ENCODE results near the gene THAP12. TPM values are rescaled to one million over a fixed set of nuclear protein-coding genes. Genes with fewer than 3 reads are reported as not detected.

THAP12 gene
- total RNA-seq, 1 experiment from 2014 or later: 42.5 TPM

GRCh38 chr11:76348348-76348747 lies 32.6 kb downstream of the THAP12 start:
- no CpG with 5 or more reads among the region's 3 CpGs for WGBS (ENCODE audit: extremely low coverage, insufficient read length, low lambda C conversion rate)
- Mint-ChIP-seq H3K27ac (no peak overlapping the region), H3K4me1 (no peaks in the 10 kb centered on the region), H3K9me3 (no peaks in the 10 kb centered on the region), H3K27me3 (ENCODE audit: low read depth) (no peaks in the 10 kb centered on the region), H3K4me3 (no peak overlapping the region), H3K36me3 (ENCODE audit: insufficient read depth in 1 of 3, low read depth in 3 of 3) (peaks cover 10 to 28% (median 21%) of the 10 kb centered on the region in 3 experiments; a peak in 6 of 7 replicates)
- H3K9me3 ChIP-seq (ENCODE audit: control insufficient read depth, low read depth, low read length): no peaks in the 10 kb centered on the region
- no peak overlapping the region for H2BK15ac ChIP-seq (ENCODE audit: low read depth, low read length)
- H3K23me2 ChIP-seq (ENCODE audit: insufficient read length, low read depth, low read length, poor library complexity, severe bottlenecking): no peaks in the 10 kb centered on the region
- H3K27me3 ChIP-seq (ENCODE audit: insufficient read depth, low read length): no peaks in the 10 kb centered on the region
- no peak overlapping the region for H4K8ac ChIP-seq (replicated peaks; ENCODE audit: insufficient read length, low read depth, low read length)
- H4K20me1 ChIP-seq (ENCODE audit: control insufficient read depth, insufficient read depth, insufficient read length): no peaks in the 10 kb centered on the region
- H2BK20ac ChIP-seq (ENCODE audit: low read depth, low read length, poor library complexity, severe bottlenecking): no peak overlapping the region
- no peak overlapping the region for H2AFZ ChIP-seq (ENCODE audit: low read length)
- no peak overlapping the region for H2AK5ac ChIP-seq (ENCODE audit: insufficient read length, low read length)
- H2BK12ac ChIP-seq (ENCODE audit: insufficient read length, low read depth, low read length): no peak overlapping the region
- H3K4ac ChIP-seq (ENCODE audit: low read depth, low read length): no peak overlapping the region
- no peaks in the 10 kb centered on the region for H3K79me1 ChIP-seq (ENCODE audit: insufficient read depth, low read depth, low read length, poor library complexity, severe bottlenecking)
- no peak overlapping the region for H3K27ac ChIP-seq (ENCODE audit: insufficient read length, low read depth, low read length)
- H3K9ac ChIP-seq (ENCODE audit: extremely low read depth, insufficient read length, low read length): no peak overlapping the region
- H3K79me2 ChIP-seq (ENCODE audit: insufficient read depth, low read length): no peaks in the 10 kb centered on the region
- DNase-seq: no peak
- no peak overlapping the region for H3K23ac ChIP-seq (ENCODE audit: insufficient read length, low read depth, low read length)
- H2BK5ac ChIP-seq (ENCODE audit: insufficient read length, low read length): no peak overlapping the region
- H3K18ac ChIP-seq (ENCODE audit: insufficient read length, low read depth, low read length): no peak overlapping the region
- no peak overlapping the region for H3K56ac ChIP-seq (ENCODE audit: insufficient read length, low read depth, low read length)
- no peak overlapping the region for H3K14ac ChIP-seq (ENCODE audit: insufficient read depth, low read length)
- H3K4me1 ChIP-seq (ENCODE audit: insufficient read depth, low read length): no peaks in the 10 kb centered on the region
- no peak overlapping the region for H4K91ac ChIP-seq (ENCODE audit: insufficient read length, low read depth, low read length)
- no peak overlapping the region for H3T11ph ChIP-seq (ENCODE audit: low read length)
- H3K4me2 ChIP-seq (ENCODE audit: insufficient read depth, insufficient read length, low read length): no peak overlapping the region
- TF ChIP-seq CTCF (conservative IDR thresholded peaks at IDR 0.05): no peak
- no peak overlapping the region for H2BK120ac ChIP-seq (ENCODE audit: low read depth, low read length, poor library complexity, severe bottlenecking)
- no peak overlapping the region for H4K5ac ChIP-seq (ENCODE audit: insufficient read length, low read depth, low read length)
